Measurements from ENCODE around the gene IL32.
"Not testable (repeated sequence)": the region's sequence is repeated elsewhere in the genome, so short reads cannot be mapped to it uniquely, and the experiment has no call there.

The IL32 gene

GRCh38 chr16:3070608-3071111 is 5.2 kb downstream of the IL32 start:
- DNase-seq (ENCODE audit: low spot score) = no peak

- DNase-seq (ENCODE audit: low spot score) = no peak
Measured at GRCh38 chr16:3071655-3072054, 6.2 kb downstream of the IL32 start.

- DNase-seq (ENCODE audit: low spot score) = peak; percentile 54
Measured at GRCh38 chr16:3072148-3072547, 6.7 kb downstream of the IL32 start.

GRCh38 chr16:3072576-3073263 is 7.3 kb downstream of the IL32 start:
- DNase-seq (ENCODE audit: low spot score) = peak; percentile 38

- DNase-seq (ENCODE audit: low spot score) = no peak
Measured at GRCh38 chr16:3073448-3073847, 8.0 kb downstream of the IL32 start.

GRCh38 chr16:3074860-3075522 is 9.6 kb downstream of the IL32 start:
- peak; percentile 94 for DNase-seq (ENCODE audit: low spot score)

GRCh38 chr16:3075523-3075915 is 10.1 kb downstream of the IL32 start:
- no peak for DNase-seq (ENCODE audit: low spot score)

- DNase-seq (ENCODE audit: low spot score) = not testable (repeated sequence)
Measured at GRCh38 chr16:3075946-3076345, 10.5 kb downstream of the IL32 start.

- DNase-seq (ENCODE audit: low spot score) = no peak
Measured at GRCh38 chr16:3076577-3076976, 11.1 kb downstream of the IL32 start.

GRCh38 chr16:3080024-3080423 is 14.6 kb downstream of the IL32 start:
- DNase-seq (ENCODE audit: low spot score) = no peak

GRCh38 chr16:3081957-3082356 is 16.5 kb downstream of the IL32 start:
- DNase-seq (ENCODE audit: low spot score) = not testable (repeated sequence)

- not testable (repeated sequence) for DNase-seq (ENCODE audit: low spot score)
Measured at GRCh38 chr16:3083408-3083807, 18.0 kb downstream of the IL32 start.

- no peak for DNase-seq (ENCODE audit: low spot score)
Measured at GRCh38 chr16:3084491-3084890, 19.1 kb downstream of the IL32 start.

- DNase-seq (ENCODE audit: low spot score) = no peak
Measured at GRCh38 chr16:3084969-3085670, 19.7 kb downstream of the IL32 start.

- DNase-seq (ENCODE audit: low spot score) = no peak
Measured at GRCh38 chr16:3085868-3086595, 20.6 kb downstream of the IL32 start.

GRCh38 chr16:3086596-3087242 is 21.3 kb downstream of the IL32 start:
- DNase-seq (ENCODE audit: low spot score) = no peak

GRCh38 chr16:3087243-3088235 is 22.1 kb downstream of the IL32 start:
- DNase-seq (ENCODE audit: low spot score) = no peak

- no peak for DNase-seq (ENCODE audit: low spot score)
Measured at GRCh38 chr16:3088450-3088849, 23.0 kb downstream of the IL32 start.

GRCh38 chr16:3088925-3089716 is 23.7 kb downstream of the IL32 start:
- no peak for DNase-seq (ENCODE audit: low spot score)
